Thoracic aorta (tissue), 2 donors: Measurements from ENCODE around the gene ZHX3. TPM values are rescaled to one million over a fixed set of nuclear protein-coding genes. Genes with fewer than 3 reads are reported as not detected.
A peak's percentile ranks its signal among the peaks of the same experiment; 100 is the strongest.
"Not testable (repeated sequence)": the region's sequence is repeated elsewhere in the genome, so short reads cannot be mapped to it uniquely, and the experiment has no call there.

Experiments
- ATAC-seq: fragments of 150-250 bp; one replicate; pipeline ENCODE4 v1.8.0; 2017; ENCODE audit warnings: low read depth; ENCODE audit not compliant: insufficient number of reproducible peaks, low FRiP score
- DNase-seq: peaks from one replicate; pipeline ENCODE4 v3.0.0-alpha.2; 2020; ENCODE audit warnings: low spot score
- H3K27ac ChIP-seq, 2 donors: fragments of 200-600 bp; sonication (generic); 1 replicate in 1 of 2; 2 replicates in 1 of 2; pipeline ENCODE4 v1.5.1; 2016; ENCODE audit warnings: mild to moderate bottlenecking in 2 of 2, moderate library complexity in 2 of 2
- H3K27me3 ChIP-seq: fragments of 200-600 bp; sonication (generic); replicated peaks from 2 replicates; pipeline ENCODE4 v1.6.0; 2016; ENCODE audit warnings: mild to moderate bottlenecking; ENCODE audit not compliant: insufficient read depth
- H3K36me3 ChIP-seq: fragments of 200-600 bp; sonication (generic); one replicate; pipeline ENCODE4 v1.5.1; 2016
- H3K4me1 ChIP-seq, 2 donors: fragments of 200-600 bp; sonication (generic); 1 replicate in 1 of 2; 2 replicates in 1 of 2; pipeline versions ENCODE4 v1.5.1 to v1.6.0; 2016; ENCODE audit warnings: low read depth in 2 of 2, mild to moderate bottlenecking in 1 of 2; ENCODE audit not compliant: control insufficient read depth in 1 of 2
- H3K4me3 ChIP-seq: fragments of 200-600 bp; sonication (generic); 2 replicates; pipeline ENCODE4 v1.5.1; 2016; ENCODE audit warnings: mild to moderate bottlenecking
- H3K9me3 ChIP-seq: fragments of 200-600 bp; sonication (generic); 2 replicates; pipeline ENCODE4 v1.5.1; 2016
- CTCF ChIP-seq: fragments of 200-600 bp; sonication (generic); IDR thresholded peaks from one replicate; pipeline ENCODE4 v1.5.1; 2019; ENCODE audit warnings: antibody characterized with exemption
- total RNA-seq, 2 donors: library from RNA; depleted of rRNA; stranded (reverse); fragments of >200 nt; gene quantifications; one replicate each; pipeline versions ENCODE4 v1.1.0 to v1.2.3, GENCODE V29; 2016

Gene ZHX3
- total RNA-seq, 2 donors from 2014 or later: 60.8 to 74.9 TPM

DNA sequence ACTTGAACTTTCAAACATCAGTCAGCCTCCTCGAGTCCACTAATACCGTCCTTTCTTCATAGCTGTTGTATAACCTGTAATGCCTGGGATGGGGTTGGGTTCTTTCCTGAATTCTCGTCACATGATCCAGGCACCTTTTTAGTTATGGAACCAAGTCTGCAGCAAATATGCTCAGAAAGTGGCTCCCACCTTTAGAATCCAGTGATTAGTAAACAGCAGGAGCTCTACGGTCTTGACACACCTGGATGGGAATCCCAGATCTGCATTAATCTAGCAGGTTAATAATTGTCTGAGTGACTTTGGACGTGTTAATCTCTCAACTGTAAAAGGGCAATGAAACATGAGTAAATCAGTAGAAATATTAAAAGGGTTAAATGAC lies 729 bp upstream of the ZHX3 start:
- no peaks in the 10 kb centered on the region for H3K9me3 ChIP-seq
- H3K36me3 ChIP-seq: no peaks in the 10 kb centered on the region
- DNase-seq (no peak), ATAC-seq (no peak)
- H3K4me1 ChIP-seq: peaks cover 7 to 37% of the 10 kb centered on the region in 2 donors
- H3K27me3 ChIP-seq: no peaks in the 10 kb centered on the region
- no peak for TF ChIP-seq CTCF
- peak overlapping the region; percentile 87 for H3K4me3 ChIP-seq
- H3K27ac ChIP-seq: peak overlapping the region; percentile 78 to 83

DNA sequence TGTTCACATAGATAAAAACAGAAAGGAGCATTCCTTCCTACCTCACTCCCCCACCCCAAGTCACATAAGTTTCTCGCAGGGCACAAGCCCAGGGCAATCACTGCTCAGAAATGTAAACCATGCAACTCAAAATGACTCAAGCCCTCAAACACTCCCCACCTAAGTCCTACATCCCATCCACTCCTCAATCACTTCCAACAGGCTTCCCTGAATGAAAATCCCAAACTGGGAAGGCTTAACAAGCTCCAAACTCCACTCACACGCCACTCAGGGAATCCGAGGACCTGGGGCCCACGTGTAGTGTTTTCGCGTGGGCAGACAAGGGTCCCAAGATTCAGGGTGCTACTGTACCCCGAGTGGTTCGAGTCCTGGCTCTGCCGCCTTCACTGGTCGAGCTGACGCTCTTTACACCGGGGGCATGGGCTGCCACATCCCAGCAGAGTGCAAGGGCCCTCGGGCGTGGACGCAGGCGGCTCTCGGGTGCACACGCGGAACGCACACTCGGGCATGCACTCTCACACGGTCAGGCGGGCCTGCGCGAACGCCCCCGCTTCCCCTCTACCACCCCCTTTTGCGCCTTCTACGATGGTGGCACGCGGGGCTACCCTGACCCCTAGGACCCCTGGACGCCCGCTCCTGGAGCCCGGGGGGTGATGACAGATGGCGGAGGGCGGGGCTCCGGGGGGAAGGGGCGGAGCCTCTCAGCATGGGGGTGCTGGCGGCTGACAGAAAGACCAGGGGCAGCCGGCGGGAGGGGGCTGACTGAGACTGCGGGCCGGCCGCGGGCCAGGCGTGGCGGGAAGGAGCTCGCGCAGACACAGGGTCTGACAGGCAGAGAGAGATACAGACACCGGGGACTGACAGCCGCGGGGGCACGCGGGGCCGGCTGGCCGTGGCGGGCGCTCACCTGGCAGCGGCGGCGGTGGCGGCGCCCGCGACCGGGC lies 657 bp downstream of the ZHX3 start:
- Histone ChIP-seq H3K27ac (peak overlapping the region; percentile 86 to 88), H3K4me3 (peak overlapping the region; percentile 87), H3K9me3 (no peaks in the 10 kb centered on the region), H3K27me3 (no peaks in the 10 kb centered on the region), H3K36me3 (no peaks in the 10 kb centered on the region), H3K4me1 (peaks cover 7 to 37% of the 10 kb centered on the region in 2 donors)
- ATAC-seq (peak; percentile 70), DNase-seq (peak; percentile 40)
- TF ChIP-seq CTCF: no peak

DNA sequence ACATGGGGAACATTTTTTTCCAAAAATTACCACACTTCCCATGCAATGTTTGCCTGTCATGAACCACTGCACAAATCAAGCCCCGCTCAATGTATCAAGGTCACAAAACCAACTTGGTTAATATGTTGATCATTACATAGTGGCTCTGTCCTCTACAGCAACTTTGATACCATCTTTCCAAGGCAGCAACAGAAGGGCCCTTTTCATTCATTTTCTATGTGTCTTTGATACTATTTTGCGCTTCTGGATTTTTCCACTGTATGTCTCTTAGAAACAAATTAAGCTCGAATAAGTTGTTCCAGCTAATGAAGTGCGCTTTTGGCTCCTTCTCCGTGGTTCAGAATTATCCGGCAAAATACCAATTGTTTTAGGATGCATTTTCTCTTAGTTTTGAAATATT lies 1.5 kb downstream of the ZHX3 start:
- Histone ChIP-seq H3K27ac (peak overlapping the region; percentile 86 to 88), H3K36me3 (no peaks in the 10 kb centered on the region), H3K9me3 (no peaks in the 10 kb centered on the region), H3K27me3 (no peaks in the 10 kb centered on the region), H3K4me3 (peak overlapping the region; percentile 87), H3K4me1 (peaks cover 7 to 37% of the 10 kb centered on the region in 2 donors)
- no peak for ATAC-seq
- no peak for DNase-seq
- TF ChIP-seq CTCF: no peak

DNA sequence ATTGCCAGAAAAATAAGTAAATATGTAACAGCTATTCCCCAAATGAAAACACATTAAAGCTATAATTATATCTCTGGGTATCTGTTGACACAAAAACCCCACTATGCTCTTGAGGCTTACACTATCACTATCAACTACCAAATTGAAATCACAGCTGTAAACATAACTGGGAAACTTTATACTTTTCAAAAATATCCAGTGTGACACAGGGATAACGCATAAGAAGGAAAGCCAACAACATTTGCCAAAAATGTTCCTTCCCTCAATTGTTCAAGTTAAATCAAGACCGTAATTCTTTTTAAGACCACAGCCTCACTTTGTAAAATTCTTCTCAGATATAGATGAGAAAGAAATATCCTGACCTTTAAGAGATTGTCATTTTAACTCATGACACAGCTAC lies 3.1 kb downstream of the ZHX3 start:
- no peak overlapping the region for H3K4me3 ChIP-seq
- H3K36me3 ChIP-seq: no peaks in the 10 kb centered on the region
- DNase-seq (no peak), ATAC-seq (no peak)
- peak overlapping the region in 1 of 2 donors; percentile 86 for H3K27ac ChIP-seq
- no peaks in the 10 kb centered on the region for H3K27me3 ChIP-seq
- no peaks in the 10 kb centered on the region for H3K9me3 ChIP-seq
- TF ChIP-seq CTCF: no peak
- peaks cover 15 to 49% of the 10 kb centered on the region in 2 donors for H3K4me1 ChIP-seq

DNA sequence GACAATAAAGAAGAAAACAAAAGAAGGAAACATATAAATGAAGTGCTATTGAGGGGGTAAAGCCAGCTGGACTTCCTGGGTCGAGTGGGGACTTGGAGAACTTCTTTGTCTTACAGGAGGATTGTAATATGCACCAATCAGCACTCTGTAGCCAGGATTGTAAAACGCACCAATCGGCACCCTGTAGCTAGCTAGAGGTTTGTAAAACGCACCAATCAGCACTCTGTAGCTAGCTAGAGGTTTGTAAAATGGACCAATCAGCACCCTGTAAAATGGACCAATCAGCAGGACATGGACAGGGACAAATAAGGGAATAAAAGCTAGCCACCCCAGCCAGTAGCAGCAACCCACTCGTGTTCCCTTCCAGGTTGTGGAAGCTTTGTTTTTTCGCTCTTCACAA lies 5.5 kb downstream of the ZHX3 start:
- not testable (repeated sequence) for ATAC-seq, H3K36me3 ChIP-seq, DNase-seq, H3K4me3 ChIP-seq, H3K27me3 ChIP-seq, H3K27ac ChIP-seq, H3K9me3 ChIP-seq
- peaks cover 34 to 63% of the 10 kb centered on the region in 2 donors for H3K4me1 ChIP-seq
